Activated CD8-positive, alpha-beta memory T cell treated with anti-CD3 and anti-CD28 coated beads for 24 hours (primary cell): Measurements from ENCODE around the gene NCKAP5.

ENCODE experiments used
- DNase-seq: peaks from one replicate; pipeline ENCODE4 v3.0.0-alpha.2; 2020

Gene NCKAP5

GRCh38 chr2:133416736-133417135 lies 151.5 kb downstream of the NCKAP5 start:
- DNase-seq = no peak

- DNase-seq = no peak
Observed at GRCh38 chr2:133416146-133416545, 152.1 kb downstream of the NCKAP5 start.

GRCh38 chr2:133415210-133415876 lies 152.9 kb downstream of the NCKAP5 start:
- no peak for DNase-seq

DNA sequence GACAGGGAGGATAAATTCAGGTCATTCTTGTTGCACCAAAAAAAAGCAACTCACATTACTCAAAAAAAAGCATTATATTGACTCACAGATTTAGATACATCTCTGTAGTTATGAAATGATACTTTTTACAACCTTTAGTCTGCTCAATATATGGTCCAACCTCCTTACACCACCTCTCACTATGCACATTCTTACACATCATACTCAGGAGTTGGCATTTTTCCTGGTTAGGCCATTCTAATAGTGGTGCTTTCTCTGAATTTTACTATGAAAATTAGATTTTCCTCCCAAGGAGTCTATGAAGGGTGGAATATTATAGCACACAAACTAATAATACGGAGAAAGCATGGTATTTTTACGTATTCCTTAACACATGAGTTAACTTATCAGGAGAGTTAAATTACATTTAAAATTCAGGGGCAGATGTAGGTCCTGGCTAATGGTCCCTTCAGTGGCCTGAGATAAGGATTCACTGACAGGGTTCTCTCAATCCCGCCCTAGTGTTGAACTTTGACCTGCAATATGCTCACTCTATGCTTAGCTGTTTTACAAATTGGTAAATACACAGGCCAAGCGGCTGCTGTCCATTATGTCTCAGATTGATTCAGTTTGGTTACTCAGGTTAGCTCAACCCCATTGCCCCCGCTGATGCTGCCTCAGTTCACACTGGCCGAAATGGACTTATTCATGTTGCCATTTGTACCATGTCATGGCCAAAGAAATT lies 153.6 kb downstream of the NCKAP5 start:
- no peak for DNase-seq

DNA sequence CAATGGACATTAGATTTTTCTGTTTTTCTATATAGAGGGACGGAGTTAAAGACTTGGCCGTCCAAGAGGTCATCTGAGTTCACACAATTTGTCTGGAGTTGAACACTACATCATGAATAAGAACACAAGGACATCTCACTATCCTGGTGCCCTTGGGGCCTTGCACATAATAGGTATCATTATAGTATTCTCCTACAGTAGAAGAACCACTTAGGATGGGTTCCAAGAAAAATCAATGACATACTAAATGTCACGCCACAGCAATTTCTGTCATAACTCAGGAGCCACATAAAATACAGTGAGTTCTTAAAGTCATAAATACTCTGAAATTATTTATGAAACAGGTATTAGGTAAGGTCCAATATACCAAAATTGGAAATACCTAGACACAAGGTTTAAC lies 154.4 kb downstream of the NCKAP5 start:
- no peak for DNase-seq

- DNase-seq = no peak
Observed at GRCh38 chr2:133412694-133413093, 155.6 kb downstream of the NCKAP5 start.

GRCh38 chr2:133411857-133412256 lies 156.4 kb downstream of the NCKAP5 start:
- DNase-seq = no peak

GRCh38 chr2:133411101-133411500 lies 157.2 kb downstream of the NCKAP5 start:
- DNase-seq = no peak

GRCh38 chr2:133409581-133410285 lies 158.5 kb downstream of the NCKAP5 start:
- no peak for DNase-seq

DNA sequence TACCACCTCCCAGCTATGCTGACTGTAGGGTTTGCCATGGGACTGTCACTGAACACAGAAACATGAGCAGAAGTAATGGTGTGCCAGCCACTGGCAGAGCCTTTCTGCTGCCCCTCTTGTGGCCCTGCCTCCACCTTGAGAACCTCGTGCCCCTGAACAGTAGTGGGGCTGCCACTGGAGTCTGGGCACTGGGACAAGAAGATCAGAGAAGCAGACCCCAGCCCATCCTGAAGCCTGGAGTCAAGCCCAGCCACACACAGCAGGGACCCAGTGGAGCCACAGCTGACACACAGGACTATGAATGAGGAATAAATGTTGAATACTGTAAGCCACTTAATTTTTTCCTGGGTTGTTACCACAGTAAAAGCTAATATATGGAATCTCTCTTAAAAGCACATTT lies 159.6 kb downstream of the NCKAP5 start:
- no peak for DNase-seq

DNA sequence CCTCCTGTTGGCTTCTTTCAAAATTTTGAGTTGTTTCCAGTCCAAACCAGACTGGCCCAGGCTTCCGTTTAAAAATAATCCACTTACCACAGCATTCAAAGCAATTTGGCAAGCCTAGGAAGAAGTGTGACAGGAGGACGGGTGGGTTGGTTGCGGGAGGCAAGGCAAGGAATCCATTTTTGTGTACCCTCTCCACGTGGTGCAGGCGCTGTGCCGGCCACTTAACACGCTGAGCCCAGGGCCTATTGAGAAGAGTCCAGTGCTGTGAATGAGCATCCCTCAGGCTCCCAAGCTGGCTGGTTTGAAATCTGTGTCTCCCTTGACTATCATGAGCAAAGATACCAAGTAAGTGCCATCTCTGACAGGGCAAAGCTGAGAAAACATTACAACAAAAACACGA lies 160.9 kb downstream of the NCKAP5 start:
- DNase-seq = no peak

DNA sequence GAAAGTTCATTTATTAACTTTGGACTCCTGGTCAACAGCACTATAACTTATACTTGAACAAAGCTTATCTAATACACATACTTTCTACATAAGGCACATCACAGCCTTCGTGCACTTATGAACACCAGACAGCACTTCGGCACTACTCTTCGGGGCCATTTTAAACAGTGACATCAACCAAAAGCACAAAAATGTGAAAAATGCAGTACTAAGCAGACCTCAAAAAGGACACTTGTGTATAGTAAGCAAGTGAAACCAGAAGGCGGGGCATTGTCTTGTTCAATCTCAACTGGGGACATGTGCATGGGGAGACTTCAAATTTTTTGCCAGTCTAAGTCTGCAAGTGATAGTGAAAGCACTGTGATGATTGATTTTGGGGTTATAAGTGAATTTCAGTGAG lies 163.0 kb downstream of the NCKAP5 start:
- DNase-seq = no peak

- DNase-seq = no peak
Observed at GRCh38 chr2:133400411-133400810, 167.9 kb downstream of the NCKAP5 start.

DNA sequence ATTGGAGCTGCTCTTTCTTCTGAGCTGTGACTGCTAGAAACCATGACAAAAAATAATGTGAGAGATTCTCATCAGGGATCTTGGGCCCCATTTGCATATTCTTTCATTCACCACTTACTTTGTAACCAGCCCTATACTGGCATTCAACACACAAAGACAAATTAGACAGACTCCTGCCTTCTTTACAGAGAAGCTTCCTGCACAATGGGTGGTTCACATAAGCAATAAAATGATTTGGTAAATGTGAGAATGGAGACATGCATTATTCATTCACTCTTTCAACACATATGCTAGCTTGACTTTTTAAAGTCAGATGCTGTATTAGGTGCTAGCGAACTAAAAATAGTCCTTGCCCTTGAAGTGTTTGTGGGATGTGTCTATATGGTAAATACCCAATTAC lies 174.4 kb downstream of the NCKAP5 start:
- no peak for DNase-seq

- DNase-seq = no peak
Observed at GRCh38 chr2:133390156-133390555, 178.1 kb downstream of the NCKAP5 start.

DNA sequence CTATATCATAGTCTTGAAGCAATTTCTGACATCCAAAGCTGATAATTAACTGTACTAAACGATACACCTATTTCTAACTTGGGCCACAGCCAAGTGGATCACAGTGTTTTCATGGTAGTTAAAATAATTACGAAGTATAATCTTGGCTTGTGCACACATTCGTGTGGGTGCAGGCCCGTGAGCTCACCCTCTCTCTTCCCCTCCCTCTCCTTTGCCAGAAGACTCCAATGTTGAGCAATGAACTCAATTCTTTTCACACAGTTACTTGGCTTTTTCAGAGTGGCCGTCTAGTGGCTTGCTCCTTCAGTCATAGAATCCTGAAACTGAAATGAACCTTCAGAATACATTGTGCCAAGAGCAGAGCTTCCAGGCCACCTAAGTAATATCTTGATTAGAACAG lies 178.7 kb downstream of the NCKAP5 start:
- no peak for DNase-seq

- DNase-seq = no peak
Observed at GRCh38 chr2:133382566-133382965, 185.7 kb downstream of the NCKAP5 start.

DNA sequence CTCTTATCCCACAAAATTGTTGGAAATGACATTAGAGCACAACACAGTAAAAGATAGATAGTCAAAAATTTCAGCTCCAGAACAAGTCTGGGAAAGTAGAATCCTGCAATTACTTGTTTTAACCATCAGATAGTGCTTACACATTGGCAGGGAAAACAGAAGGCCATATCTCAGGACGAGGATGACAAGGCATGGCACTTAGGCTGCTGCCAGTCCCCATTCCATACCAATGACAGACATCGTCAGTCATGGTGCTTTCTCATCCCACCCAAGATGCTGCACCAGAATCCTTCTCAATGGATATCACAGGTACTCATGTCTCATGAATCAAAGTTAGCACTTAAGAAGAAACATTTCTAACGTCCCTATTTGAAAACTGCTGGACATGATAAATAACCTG lies 187.3 kb downstream of the NCKAP5 start:
- no peak for DNase-seq

- no peak for DNase-seq
Observed at GRCh38 chr2:133378928-133379549, 189.2 kb downstream of the NCKAP5 start.

GRCh38 chr2:133378386-133378785 lies 189.9 kb downstream of the NCKAP5 start:
- no peak for DNase-seq

DNA sequence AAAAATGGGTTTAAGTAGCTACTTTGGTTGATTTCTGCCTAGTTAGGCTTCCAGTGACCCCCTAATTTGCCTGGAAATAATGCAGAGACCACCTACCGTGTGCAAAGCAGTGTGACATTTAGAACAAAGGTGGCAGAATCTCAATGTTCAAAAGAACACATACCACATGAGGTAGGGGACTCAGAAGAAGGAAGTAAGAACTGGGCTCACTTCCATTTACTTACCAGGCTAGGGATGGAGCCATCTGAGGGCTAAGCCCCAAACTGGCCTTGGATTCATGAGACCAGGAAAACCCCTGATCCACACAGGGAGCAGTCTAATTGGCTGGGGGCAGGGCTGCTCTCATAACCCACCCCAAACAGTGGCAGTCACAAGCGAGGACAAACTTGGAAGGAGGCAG lies 190.7 kb downstream of the NCKAP5 start:
- DNase-seq = no peak

DNA sequence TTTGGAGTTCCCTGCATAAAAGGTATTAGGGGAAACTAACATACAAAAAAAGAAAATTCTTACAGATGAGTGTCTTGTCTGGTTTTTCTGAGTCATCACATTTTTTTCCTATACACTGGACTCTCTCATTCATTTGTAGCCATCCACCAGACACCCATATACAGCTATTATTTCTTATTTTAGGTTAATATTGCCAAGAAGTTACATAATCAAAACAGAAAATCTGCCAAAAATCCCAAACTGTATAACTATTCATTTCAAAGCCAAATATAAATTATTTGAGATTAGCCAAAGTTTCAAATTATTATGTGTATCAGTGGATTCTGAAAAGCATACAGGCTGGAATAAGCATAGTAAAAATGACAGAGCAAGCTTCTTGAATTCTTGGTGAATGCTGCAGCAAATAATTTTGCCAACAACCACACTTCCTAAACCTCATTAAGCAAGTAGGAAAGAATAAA lies 191.2 kb downstream of the NCKAP5 start:
- no peak for DNase-seq

- no peak for DNase-seq
Observed at GRCh38 chr2:133374781-133375180, 193.5 kb downstream of the NCKAP5 start.

GRCh38 chr2:133371286-133371685 lies 197.0 kb downstream of the NCKAP5 start:
- no peak for DNase-seq
